GM21825 (cell line): ENCODE results near the gene SLC1A2.
"Not testable (repeated sequence)": the region's sequence is repeated elsewhere in the genome, so short reads cannot be mapped to it uniquely, and the experiment has no call there.

ENCODE experiments used
- ATAC-seq: cut with Tn5 transposase; IDR thresholded peaks from one replicate; pipeline ENCODE4 v1.9.1; 2021; ENCODE audit warnings: mild to moderate bottlenecking, moderate library complexity; ENCODE audit not compliant: unreplicated experiment

SLC1A2 gene

GRCh38 chr11:35231076-35231860 lies 188.1 kb downstream of the SLC1A2 start:
- no peak for ATAC-seq

- no peak for ATAC-seq
Observed at GRCh38 chr11:35230388-35230787, 189.0 kb downstream of the SLC1A2 start.

- no peak for ATAC-seq
Observed at GRCh38 chr11:35228328-35228725, 191.0 kb downstream of the SLC1A2 start.

GRCh38 chr11:35227576-35228327 lies 191.6 kb downstream of the SLC1A2 start:
- ATAC-seq, result no peak

- ATAC-seq, result not testable (repeated sequence)
Observed at GRCh38 chr11:35226756-35227155, 192.6 kb downstream of the SLC1A2 start.

- no peak for ATAC-seq
Observed at GRCh38 chr11:35225946-35226520, 193.3 kb downstream of the SLC1A2 start.

- no peak for ATAC-seq
Observed at GRCh38 chr11:35223991-35224390, 195.4 kb downstream of the SLC1A2 start.

GRCh38 chr11:35223371-35223796 lies 196.0 kb downstream of the SLC1A2 start:
- ATAC-seq, result no peak

- no peak for ATAC-seq
Observed at GRCh38 chr11:35218956-35219355, 200.4 kb downstream of the SLC1A2 start.

GRCh38 chr11:35216962-35217678 lies 202.2 kb downstream of the SLC1A2 start:
- no peak for ATAC-seq

GRCh38 chr11:35215945-35216344 lies 203.4 kb downstream of the SLC1A2 start:
- ATAC-seq, result no peak

- ATAC-seq, result no peak
Observed at GRCh38 chr11:35214792-35215193, 204.6 kb downstream of the SLC1A2 start.

- no peak for ATAC-seq
Observed at GRCh38 chr11:35214226-35214770, 205.1 kb downstream of the SLC1A2 start.

- no peak for ATAC-seq
Observed at GRCh38 chr11:35211952-35212351, 207.4 kb downstream of the SLC1A2 start.

- no peak for ATAC-seq
Observed at GRCh38 chr11:35210876-35211546, 208.3 kb downstream of the SLC1A2 start.

- ATAC-seq, result no peak
Observed at GRCh38 chr11:35208795-35209194, 210.6 kb downstream of the SLC1A2 start.

GRCh38 chr11:35207471-35208403 lies 211.6 kb downstream of the SLC1A2 start:
- ATAC-seq, result no peak

GRCh38 chr11:35206616-35207015 lies 212.7 kb downstream of the SLC1A2 start:
- ATAC-seq, result no peak

- no peak for ATAC-seq
Observed at GRCh38 chr11:35204614-35205013, 214.7 kb downstream of the SLC1A2 start.
